Neural progenitor cell (in vitro differentiated cells): ENCODE results near the gene FBXL15.

Experiments
- CTCF ChIP-seq: fragments of 200-600 bp; sonication (generic); IDR thresholded peaks from 2 replicates; pipeline ENCODE4 v1.5.1; 2017; ENCODE audit warnings: antibody characterized with exemption, mild to moderate bottlenecking
- EZH2 ChIP-seq: fragments of 200-600 bp; sonication (generic); IDR thresholded peaks from 2 replicates; pipeline ENCODE4 v1.6.1; 2017; ENCODE audit warnings: antibody characterized with exemption, mild to moderate bottlenecking, moderate library complexity
- EZH2phosphoT487 ChIP-seq: fragments of 200-600 bp; sonication (generic); IDR thresholded peaks from 2 replicates; pipeline ENCODE4 v1.6.1; 2017; ENCODE audit warnings: antibody characterized with exemption

GRCh38 chr10:102470579-102471546, 50.2 kb downstream of the FBXL15 start:
- no peak for TF ChIP-seq CTCF
- no peak for TF ChIP-seq EZH2
- no peak for TF ChIP-seq EZH2phosphoT487
